Heart left ventricle (tissue), 16 donors: ENCODE measurements around the gene CUX1. TPM values are rescaled to one million over a fixed set of nuclear protein-coding genes. Genes with fewer than 3 reads are reported as not detected.

Source experiments
- ATAC-seq, 4 donors: fragments of 200-7000 bp; cut with Tn5 transposase; one replicate each; pipeline ENCODE4 v1.9.1; 2020 to 2022; ENCODE audit warnings: moderate library complexity in 4 of 4, mild to moderate bottlenecking in 3 of 4, moderate number of reproducible peaks in 1 of 4
- DNase-seq, 5 donors: peaks; one replicate each; pipeline ENCODE4 v3.0.0-alpha.2; 2020
- H3K27ac ChIP-seq, 12 donors: fragments of 200-600 bp; sonication (generic) in 4 of 12; one replicate each; pipeline versions ENCODE4 v1.5.0 to v1.8.0; 2016 to 2022; ENCODE audit warnings: mild to moderate bottlenecking in 2 of 12
- H3K27me3 ChIP-seq, 9 donors: fragments of 200-600 bp; sonication (generic) in 2 of 9; one replicate each; pipeline versions ENCODE4 v1.5.1 to v1.8.0; 2016 to 2022; ENCODE audit warnings: mild to moderate bottlenecking in 3 of 9
- H3K36me3 ChIP-seq, 9 donors: fragments of 200-600 bp; sonication (generic) in 2 of 9; one replicate each; pipeline versions ENCODE4 v1.5.0 to v1.8.0; 2018 to 2022; ENCODE audit warnings: mild to moderate bottlenecking in 2 of 9
- H3K4me1 ChIP-seq, 12 donors: fragments of 200-600 bp; sonication (generic) in 4 of 12; one replicate each; pipeline versions ENCODE4 v1.5.0 to v1.8.0; 2016 to 2022; ENCODE audit warnings: mild to moderate bottlenecking in 3 of 12
- H3K4me3 ChIP-seq, 12 donors: fragments of 200-600 bp; sonication (generic) in 4 of 12; one replicate each; pipeline versions ENCODE4 v1.5.0 to v1.8.0; 2017 to 2022; ENCODE audit warnings: mild to moderate bottlenecking in 9 of 12, moderate library complexity in 4 of 12
- H3K9me3 ChIP-seq, 12 donors: fragments of 200-600 bp; sonication (generic) in 4 of 12; one replicate each; pipeline versions ENCODE4 v1.5.0 to v1.8.0; 2016 to 2022; ENCODE audit warnings: mild to moderate bottlenecking in 1 of 12
- POLR2A ChIP-seq, 2 donors: fragments of 450-650 bp; IDR thresholded peaks; one replicate each; pipeline ENCODE4 v1.6.1; 2017; ENCODE audit warnings: antibody characterized with exemption in 2 of 2, mild to moderate bottlenecking in 2 of 2, moderate library complexity in 2 of 2
- WGBS, 4 donors: extraction: QIAGEN DNeasy Blood & Tissue Kit in 2 of 4; methylation state at CpG; one replicate each; pipeline versions ENCODE4 v1.1.5 to v1.1.7; 2013 to 2018; 5-methylcytosine and 5-hydroxymethylcytosine counted together
- intact Hi-C, 10 donors: fragments of 100-400 bp; cut with DNase I; formaldehyde crosslinking; loops; one replicate each; pipeline versions ENCODE4 v1.11.1 to v1.14.2; 2022
- polyA plus RNA-seq, 2 donors: library from polyadenylated mRNA; stranded (reverse); fragments of 200-250 nt; gene quantifications; one replicate each; pipeline ENCODE4 v1.2.3, GENCODE V29; 2013
- total RNA-seq, 9 donors: library from RNA; depleted of rRNA in 2 of 9; stranded (reverse); fragments of >200 nt in 2 of 9; fragmentation: NEBNext Ultra II Directional in 3 of 9; extraction: Animal tissue kit (Norgen Biotek cat#: 25700) in 3 of 9; gene quantifications; one replicate each; pipeline versions ENCODE4 v1.1.0 to v1.2.4, GENCODE V29; 2016 to 2023
- TF ChIP-seq, protein P1 (sequence below), 12 donors: fragments of 200-600 bp; sonication (generic) in 4 of 12; IDR thresholded peaks; one replicate each; pipeline versions ENCODE4 v1.5.0 to v1.8.0; 2018 to 2022; ENCODE audit warnings: antibody characterized with exemption in 12 of 12, mild to moderate bottlenecking in 5 of 12
- donor health status: ischemic (EF 13 %, LVEDD 7.1; RV severe dilation, severe dysfunction).
- donor health status: healthy with polysubstance abuse.
- donor health status: DM: no; HTN: yes; CAD: no.
- donor health status: DM: no; HTN: no; CAD: no.
- donor health status: ischemic (EF 25% LVEDD 6.9; RV normal size, moderate dysfunction).
- donor health status: ischemic (EF 25% LVEDD 5.7; RV mildly dilated, moderate dysfunction).
- donor health status: healthy.
- donor health status: DM: yes; HTN: yes; CAD: no.
- donor health status: ischemic (EF 35%, LVEDD 5.7; RV mildly dilated, moderate dysfunction).
- donor health status: nonischemic (EF 11% LVEDD 7.7; RV severe dilation, severe dysfunction).
- donor health status: DM: yes; HTN: yes; CAD: no.
- donor health status: PGD.
- donor health status: ischemic (EF 29% LVEDD 5.4; RV normal size, mild dysfunction).
- donor health status: nonischemic (EF 23%, LVEDD 6.1; RV moderate dilation, normal function).

Gene CUX1
- total and polyA plus RNA-seq, 11 donors, result 51.9 to 173 (median 122) TPM

DNA sequence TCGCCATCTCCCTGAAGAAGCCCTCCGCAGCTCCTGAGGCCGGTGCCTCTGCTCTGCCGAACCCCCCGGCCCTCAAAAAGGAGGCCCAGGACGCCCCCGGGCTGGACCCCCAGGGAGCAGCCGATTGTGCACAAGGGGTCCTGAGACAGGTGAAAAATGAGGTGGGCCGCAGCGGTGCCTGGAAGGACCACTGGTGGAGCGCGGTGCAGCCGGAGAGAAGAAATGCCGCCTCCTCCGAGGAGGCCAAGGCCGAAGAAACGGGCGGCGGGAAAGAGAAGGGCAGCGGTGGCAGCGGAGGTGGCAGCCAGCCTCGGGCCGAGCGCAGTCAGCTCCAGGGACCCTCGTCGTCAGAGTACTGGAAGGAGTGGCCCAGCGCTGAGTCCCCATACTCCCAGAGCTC lies 384.1 kb downstream of the CUX1 start:
- no peaks in the 10 kb centered on the region for H3K27me3 ChIP-seq
- intact Hi-C loops, result no loop called here

GRCh38 chr7:102202556-102202955 lies 385.1 kb downstream of the CUX1 start:
- Histone ChIP-seq H3K4me3 (no peak overlapping the region), H3K27ac (no peak overlapping the region), H3K4me1 (peaks cover 0 to 4% (median 0%) of the 10 kb centered on the region in 12 donors), H3K27me3 (no peaks in the 10 kb centered on the region), H3K9me3 (no peaks in the 10 kb centered on the region), H3K36me3 (peaks cover 0 to 98% (median 89%) of the 10 kb centered on the region in 9 donors)
- ATAC-seq (no peak), DNase-seq (no peak)
- TF ChIP-seq, protein P1, sequence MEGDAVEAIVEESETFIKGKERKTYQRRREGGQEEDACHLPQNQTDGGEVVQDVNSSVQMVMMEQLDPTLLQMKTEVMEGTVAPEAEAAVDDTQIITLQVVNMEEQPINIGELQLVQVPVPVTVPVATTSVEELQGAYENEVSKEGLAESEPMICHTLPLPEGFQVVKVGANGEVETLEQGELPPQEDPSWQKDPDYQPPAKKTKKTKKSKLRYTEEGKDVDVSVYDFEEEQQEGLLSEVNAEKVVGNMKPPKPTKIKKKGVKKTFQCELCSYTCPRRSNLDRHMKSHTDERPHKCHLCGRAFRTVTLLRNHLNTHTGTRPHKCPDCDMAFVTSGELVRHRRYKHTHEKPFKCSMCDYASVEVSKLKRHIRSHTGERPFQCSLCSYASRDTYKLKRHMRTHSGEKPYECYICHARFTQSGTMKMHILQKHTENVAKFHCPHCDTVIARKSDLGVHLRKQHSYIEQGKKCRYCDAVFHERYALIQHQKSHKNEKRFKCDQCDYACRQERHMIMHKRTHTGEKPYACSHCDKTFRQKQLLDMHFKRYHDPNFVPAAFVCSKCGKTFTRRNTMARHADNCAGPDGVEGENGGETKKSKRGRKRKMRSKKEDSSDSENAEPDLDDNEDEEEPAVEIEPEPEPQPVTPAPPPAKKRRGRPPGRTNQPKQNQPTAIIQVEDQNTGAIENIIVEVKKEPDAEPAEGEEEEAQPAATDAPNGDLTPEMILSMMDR (IDR thresholded peaks at IDR 0.05), result no peak
- no peak for TF ChIP-seq POLR2A (IDR thresholded peaks at IDR 0.05)
- intact Hi-C loops, result no loop called here
- WGBS, 4 donors, result 81 to 95% (median 93%) methylated on average over 6 of the region's 6 CpGs

More for the DNA sequence above, 384.1 kb downstream of the CUX1 start:
- peaks cover 0 to 98% (median 92%) of the 10 kb centered on the region in 9 donors for H3K36me3 ChIP-seq
- no peak for ATAC-seq
- H3K4me3 ChIP-seq, result no peak overlapping the region
- TF ChIP-seq, protein P1 (IDR thresholded peaks at IDR 0.05), result no peak
- no peak for TF ChIP-seq POLR2A (IDR thresholded peaks at IDR 0.05)
- WGBS, 4 donors, result 94 to 97% (median 96%) methylated on average over 27 of the region's 27 CpGs
- H3K9me3 ChIP-seq, result no peaks in the 10 kb centered on the region
- DNase-seq, result no peak
- no peak overlapping the region for H3K27ac ChIP-seq
- peaks cover 0 to 4% (median 0%) of the 10 kb centered on the region in 12 donors for H3K4me1 ChIP-seq

DNA sequence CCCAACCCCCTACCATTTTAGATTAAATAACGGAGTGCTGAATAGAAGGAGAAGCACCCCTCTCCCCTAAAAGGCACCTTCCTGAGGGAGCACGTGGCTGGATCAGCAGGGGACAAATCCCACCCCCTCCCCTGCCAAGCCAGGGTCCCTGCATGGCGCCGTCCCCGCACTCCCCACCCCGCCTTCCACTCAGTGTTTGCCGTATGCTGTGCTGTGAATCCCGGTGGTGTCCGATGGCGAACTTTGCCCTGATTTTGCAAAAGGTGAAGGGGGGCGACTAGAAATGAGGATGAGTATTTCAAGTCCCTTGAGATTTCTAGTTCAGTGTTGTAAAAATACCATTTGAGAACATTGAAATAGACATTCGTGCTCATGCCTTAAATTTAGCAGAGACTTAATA lies 385.8 kb downstream of the CUX1 start:
- DNase-seq (no peak), ATAC-seq (no peak)
- intact Hi-C loops, result no loop called here
- no peak for TF ChIP-seq POLR2A (IDR thresholded peaks at IDR 0.05)
- TF ChIP-seq, protein P1 (IDR thresholded peaks at IDR 0.05), result no peak
- H3K4me3 ChIP-seq, result no peak overlapping the region
- WGBS, 4 donors, result 78 to 84% (median 82%) methylated on average over 12 of the region's 12 CpGs
- H3K27me3 ChIP-seq, result no peaks in the 10 kb centered on the region
- peaks cover 0 to 4% (median 0%) of the 10 kb centered on the region in 12 donors for H3K4me1 ChIP-seq
- no peak overlapping the region for H3K27ac ChIP-seq
- H3K36me3 ChIP-seq, result peaks cover 0 to 100% (median 87%) of the 10 kb centered on the region in 9 donors
- H3K9me3 ChIP-seq, result no peaks in the 10 kb centered on the region

GRCh38 chr7:102204212-102204611 lies 386.8 kb downstream of the CUX1 start:
- Histone ChIP-seq H3K4me3 (no peak overlapping the region), H3K27me3 (no peaks in the 10 kb centered on the region), H3K4me1 (peaks cover 0 to 4% (median 0%) of the 10 kb centered on the region in 12 donors), H3K36me3 (peaks cover 0 to 100% (median 87%) of the 10 kb centered on the region in 9 donors), H3K9me3 (no peaks in the 10 kb centered on the region), H3K27ac (no peak overlapping the region)
- no peak for DNase-seq
- intact Hi-C loops, result no loop called here
- TF ChIP-seq, protein P1 (IDR thresholded peaks at IDR 0.05), result no peak
- TF ChIP-seq POLR2A (IDR thresholded peaks at IDR 0.05), result no peak
- ATAC-seq, result no peak
- 88 to 97% (median 95%) methylated on average over 10 to 16 of the region's 16 CpGs for WGBS, 4 donors
